NCI-H187 treated with DMSO at 0.1 percent for 48 hours (cell line): ENCODE data around the gene KRTAP10-2.
"Not testable (repeated sequence)": the region's sequence is repeated elsewhere in the genome, so short reads cannot be mapped to it uniquely, and the experiment has no call there.

Experiments used
- DNase-seq: peaks from one replicate; lab custom pipeline; 2025; lab: John Stamatoyannopoulos, UW

The KRTAP10-2 gene

DNA sequence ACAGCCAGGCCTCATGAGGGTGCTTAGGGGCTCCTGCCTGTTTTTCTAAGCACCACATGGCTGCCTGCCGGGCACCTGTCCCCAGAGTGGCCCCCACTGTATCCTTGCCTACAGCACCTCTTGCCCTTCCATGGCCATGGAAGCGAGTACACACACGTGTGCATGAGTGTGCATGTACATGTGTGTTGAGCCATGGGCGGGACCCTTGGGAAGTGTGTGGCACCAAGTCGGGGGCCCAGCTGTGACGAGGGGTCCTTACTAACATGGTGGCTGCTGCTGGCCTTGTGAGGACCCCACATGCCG lies 37.1 kb downstream of the KRTAP10-2 start:
- DNase-seq = no peak

DNA sequence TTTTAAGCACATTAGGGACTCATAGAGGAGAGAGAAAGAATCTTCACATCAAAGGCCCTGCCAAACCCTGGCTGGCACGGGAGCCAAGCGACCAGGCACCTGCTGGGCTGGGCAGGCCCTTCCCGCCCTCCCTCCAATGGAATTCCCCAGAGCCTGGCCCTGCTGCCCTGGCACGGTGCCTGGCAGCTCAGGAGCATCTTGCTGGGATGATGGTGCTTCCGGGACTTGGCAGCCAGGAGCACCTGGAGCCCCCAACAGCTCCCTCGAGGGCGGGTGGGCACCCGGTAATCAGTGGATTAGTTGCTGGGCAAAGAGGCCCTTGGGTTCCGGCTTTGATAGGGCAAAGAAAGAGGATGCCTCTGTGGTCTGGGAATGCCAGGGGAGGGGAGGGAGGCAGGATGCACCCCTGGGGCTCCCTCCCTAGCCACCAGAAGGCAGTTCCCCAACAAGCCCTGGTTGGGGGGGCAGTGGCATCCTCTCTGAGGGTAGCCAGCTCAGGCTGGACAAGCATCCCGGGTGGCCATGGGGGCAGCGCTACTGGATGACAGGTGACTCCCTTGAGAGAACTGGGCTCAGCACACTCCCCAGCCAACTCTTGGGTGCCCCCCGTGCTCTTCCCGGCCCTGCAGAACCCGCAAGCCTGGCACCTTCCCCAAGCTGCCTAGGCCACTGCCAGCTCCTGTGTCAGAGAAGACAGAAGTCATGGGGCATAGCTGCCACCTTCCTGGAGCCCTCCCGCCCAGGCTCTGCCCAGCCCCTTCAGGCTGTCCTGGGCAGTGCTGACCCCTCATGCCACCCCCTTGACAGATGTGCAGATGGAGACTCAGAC lies 37.7 kb downstream of the KRTAP10-2 start:
- DNase-seq = no peak

GRCh38 chr21:44512496-44513388 lies 38.6 kb downstream of the KRTAP10-2 start:
- no peak for DNase-seq

GRCh38 chr21:44511938-44512275 lies 39.4 kb downstream of the KRTAP10-2 start:
- no peak for DNase-seq

- no peak for DNase-seq
These were observed 39.9 kb downstream of the KRTAP10-2 start for GRCh38 chr21:44511219-44511937.

- DNase-seq = peak; percentile 41
These were observed 40.6 kb downstream of the KRTAP10-2 start for GRCh38 chr21:44510508-44511218.

GRCh38 chr21:44510109-44510507 lies 41.2 kb downstream of the KRTAP10-2 start:
- DNase-seq = no peak

- DNase-seq = no peak
These were observed 41.8 kb downstream of the KRTAP10-2 start for GRCh38 chr21:44509539-44509938.

- DNase-seq = no peak
These were observed 42.4 kb downstream of the KRTAP10-2 start for GRCh38 chr21:44508711-44509445.

- no peak for DNase-seq
These were observed 42.9 kb downstream of the KRTAP10-2 start for GRCh38 chr21:44508426-44508710.

DNA sequence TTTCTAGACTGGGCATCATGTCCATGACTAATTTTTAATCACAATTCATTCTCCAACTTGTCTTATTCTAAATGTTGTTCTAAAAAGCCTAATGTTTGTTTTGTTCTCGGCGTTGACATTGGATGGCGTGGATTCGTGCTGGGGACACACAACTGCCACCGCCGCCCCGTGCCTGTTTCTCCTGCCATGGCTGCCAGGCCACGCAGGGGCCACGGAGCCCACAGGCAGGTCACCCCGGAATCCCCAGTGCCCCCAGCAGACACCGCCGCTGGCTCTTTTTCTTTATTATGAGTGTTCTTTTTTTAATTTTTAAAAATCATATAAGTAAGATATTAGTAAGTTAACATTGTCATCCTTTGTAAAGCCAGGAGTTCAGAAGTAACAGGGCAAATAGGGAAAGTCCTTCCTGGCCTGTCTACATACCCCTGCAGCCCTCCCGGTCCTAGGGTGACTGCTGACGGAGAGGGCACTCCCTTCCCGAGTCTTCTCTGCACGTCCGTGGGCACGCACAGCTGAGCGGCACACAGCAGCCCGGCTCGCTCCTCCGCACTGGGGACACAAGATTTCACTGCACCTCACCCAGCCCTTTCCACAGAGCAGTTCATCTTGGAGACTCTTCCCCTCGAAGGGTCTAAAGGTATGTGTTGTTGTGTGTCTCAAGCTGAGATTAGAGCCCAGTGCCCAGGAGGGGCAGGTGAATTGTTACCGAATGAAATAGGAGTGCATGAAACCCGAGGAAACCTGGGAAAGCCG lies 43.5 kb downstream of the KRTAP10-2 start:
- no peak for DNase-seq

DNA sequence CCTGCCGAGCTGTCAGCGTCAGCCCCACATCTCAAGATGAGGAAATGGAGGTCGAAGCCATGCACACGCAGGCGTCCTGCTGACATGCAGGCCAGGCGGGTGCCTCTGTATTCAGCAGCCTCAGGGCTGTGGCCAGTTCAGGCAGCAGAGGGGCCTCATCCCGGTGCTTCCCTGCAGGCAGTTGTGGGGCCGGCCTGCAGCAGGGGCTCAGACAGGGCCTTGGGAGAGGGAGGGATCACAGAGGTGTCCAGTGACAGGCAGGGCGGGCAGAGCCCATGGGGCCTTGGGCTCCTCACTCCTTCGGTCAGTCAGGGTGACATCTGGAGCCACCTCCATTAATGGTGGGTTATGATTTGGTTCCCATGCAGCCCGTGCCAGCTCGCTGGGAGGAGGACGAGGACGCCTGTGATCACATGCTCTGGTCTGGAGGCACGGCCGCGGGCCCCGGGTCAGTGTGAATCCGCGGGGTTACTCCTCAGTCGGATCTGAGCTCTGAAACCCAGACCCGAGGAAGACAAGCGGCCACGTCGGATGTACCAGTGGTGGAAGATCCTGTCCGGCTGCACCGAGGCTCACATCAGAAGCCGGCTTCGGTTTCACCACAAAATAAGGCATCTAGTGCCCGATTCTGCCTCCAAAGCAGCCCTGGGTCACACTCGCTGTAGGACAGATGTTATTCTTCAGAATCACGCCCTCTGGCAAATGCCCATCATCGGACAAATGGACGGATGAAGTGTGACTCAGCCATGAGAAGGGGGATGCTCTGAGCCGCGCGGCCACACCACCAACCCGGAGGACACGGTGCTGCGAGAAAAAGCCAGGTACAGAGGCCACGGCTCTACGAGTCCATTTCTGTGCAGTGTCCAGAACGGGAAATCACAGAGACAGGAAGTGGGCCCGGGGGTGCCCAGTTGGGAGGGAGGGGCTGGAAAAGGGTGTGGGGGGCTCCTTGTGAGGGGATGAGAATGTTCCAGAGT lies 44.7 kb downstream of the KRTAP10-2 start:
- DNase-seq = no peak

DNA sequence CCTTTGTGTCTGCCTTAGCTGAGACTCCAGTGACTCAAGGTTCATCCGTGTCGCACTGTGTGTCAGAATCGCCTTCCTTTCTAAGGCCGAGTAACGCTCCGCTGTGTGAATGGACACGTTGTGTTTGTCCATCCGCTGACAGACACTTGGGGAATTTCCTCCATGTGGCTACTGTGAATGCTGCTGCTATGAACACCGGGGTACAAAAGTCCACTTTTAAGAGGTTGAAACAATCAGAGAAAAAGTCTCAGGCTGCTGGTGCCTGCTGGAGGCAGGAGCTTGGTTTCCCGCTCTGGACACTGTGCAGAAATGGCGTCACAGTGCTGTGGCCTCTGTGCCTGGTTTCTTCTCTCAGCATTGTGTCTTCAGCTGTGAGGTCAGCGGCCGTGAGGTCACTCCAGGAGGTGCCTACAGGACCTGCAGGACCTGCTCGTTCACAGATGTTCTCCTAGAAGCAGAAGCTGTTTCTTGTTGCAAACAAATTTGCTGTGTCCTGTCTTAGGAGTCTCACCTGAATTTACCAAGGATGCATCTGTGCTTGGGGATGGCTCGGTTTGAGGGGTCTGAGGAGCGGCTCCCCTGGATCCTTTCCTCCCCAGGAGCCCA lies 45.5 kb downstream of the KRTAP10-2 start:
- DNase-seq = no peak

DNA sequence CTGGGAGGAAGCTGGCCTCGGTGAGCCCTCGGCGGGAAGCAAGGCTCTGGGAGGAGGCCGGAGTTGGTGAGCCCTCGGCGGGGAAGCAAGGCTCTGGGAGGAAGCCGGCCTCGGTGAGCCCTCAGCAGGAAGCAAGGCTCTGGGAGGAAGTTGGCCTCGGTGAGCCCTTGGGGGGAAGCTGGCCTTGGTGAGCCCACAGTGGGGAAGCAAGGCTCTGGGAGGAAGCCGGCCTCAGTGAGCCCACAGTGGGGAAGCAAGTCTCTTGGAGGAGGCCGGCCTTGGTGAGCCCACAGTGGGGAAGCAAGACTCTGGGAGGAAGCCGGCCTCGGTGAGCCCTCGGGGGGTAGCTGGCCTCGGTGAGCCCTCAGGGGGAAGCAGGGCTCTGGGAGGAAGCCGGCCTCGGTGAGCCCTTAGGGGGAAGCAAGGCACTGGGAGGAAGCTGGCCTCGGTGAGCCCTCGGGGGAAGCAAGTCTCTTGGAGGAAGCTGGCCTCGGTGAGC lies 47.4 kb downstream of the KRTAP10-2 start:
- DNase-seq = no peak

DNA sequence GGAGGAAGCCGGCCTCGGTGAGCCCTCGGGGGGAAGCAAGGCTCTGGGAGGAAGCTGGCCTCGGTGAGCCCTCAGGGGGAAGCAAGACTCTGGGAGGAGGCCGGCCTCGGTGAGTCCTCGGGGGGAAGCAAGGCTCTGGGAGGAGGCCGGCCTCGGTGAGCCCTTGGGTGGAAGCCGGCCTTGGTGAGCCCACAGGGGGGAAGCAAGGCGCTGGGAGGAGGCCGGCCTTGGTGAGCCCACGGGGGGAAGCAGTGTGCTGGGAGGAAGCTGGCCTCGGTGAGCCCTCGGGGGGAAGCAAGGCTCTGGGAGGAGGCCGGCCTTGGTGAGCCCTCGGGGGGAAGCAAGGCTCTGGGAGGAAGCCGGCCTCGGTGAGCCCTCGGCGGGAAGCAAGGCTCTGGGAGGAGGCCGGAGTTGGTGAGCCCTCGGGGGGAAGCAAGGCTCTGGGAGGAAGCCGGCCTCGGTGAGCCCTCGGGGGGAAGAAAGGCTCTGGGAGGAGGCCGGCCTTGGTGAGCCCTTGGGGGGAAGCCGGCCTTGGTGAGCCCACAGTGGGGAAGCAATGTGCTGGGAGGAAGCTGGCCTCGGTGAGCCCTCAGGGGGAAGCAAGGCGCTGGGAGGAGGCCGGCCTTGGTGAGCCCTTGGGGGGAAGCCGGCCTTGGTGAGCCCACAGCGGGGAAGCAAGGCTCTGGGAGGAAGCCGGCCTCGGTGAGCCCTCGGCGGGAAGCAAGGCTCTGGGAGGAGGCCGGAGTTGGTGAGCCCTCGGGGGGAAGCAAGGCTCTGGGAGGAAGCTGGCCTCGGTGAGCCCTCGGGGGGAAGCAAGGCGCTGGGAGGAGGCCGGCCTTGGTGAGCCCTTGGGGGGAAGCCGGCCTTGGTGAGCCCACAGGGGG lies 48.1 kb downstream of the KRTAP10-2 start:
- DNase-seq = not testable (repeated sequence)

DNA sequence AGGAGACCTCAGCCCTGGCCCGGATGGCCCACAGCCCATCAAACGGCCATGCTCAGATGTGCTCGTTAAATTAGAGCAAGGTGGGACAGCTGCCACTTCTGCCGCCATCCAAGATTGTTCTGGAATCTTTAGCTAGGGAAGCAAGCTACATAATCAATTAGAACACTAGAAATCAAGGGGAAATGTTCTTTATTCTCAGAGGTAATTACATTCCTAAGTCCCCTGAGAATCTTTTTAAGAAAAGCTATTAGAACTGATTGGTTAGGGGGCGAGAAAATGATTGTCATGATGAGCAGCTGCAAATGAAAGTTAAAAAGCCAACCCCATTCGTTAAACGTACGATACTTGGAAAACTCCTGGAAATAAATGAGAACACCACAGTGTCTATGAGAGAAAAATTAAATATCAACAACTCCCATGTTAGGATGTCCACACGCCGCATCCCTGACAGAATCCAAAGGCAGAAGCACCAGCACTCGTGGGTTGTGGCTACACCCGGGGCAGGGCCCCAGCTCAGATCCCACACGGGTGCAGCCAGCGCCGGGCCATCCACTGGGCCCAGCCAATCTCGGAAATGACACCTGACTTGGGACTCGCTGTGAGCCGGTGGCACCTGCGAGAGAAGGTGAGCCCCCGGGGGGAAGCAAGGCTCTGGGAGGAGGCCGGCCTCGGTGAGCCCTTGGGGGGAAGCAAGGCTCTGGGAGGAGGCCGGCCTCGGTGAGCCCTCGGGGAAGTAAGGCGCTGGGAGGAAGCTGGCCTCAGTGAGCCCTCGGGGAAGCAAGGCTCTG lies 48.9 kb downstream of the KRTAP10-2 start:
- no peak for DNase-seq
